Measurements from ENCODE around the gene ITIH5. TPM values are rescaled to one million over a fixed set of nuclear protein-coding genes. Genes with fewer than 3 reads are reported as not detected.

Gene ITIH5
- total RNA-seq, 2 experiments from 2014 or later: not detected

GRCh38 chr10:7649673-7650300, 17.0 kb downstream of the ITIH5 start:
- DNase-seq (no peak), ATAC-seq (no peak)
- Mint-ChIP-seq H3K4me1 (ENCODE audit: low read depth) (no peaks in the 10 kb centered on the region), H3K27ac (no peak overlapping the region), H3K27me3 (ENCODE audit: low read depth) (peaks cover 23% of the 10 kb centered on the region), H3K36me3 (ENCODE audit: low read depth) (no peaks in the 10 kb centered on the region), H3K4me3 (no peak overlapping the region), H3K9me3 (ENCODE audit: insufficient read depth) (no peaks in the 10 kb centered on the region)
- ChIA-PET POLR2A (no interaction called here), CTCF (interaction anchor here (1.2 kb wide), 1 partner anchor 29 kb away, joined by 3 read pairs; no protein-coding TSS in a partner anchor)

- H3K4me1 Mint-ChIP-seq (ENCODE audit: low read depth): no peaks in the 10 kb centered on the region
- CTCF ChIA-PET: interaction anchor here (1.4 kb wide), 1 partner anchor 40 kb away, joined by 3 read pairs; no protein-coding TSS in a partner anchor
- no peaks in the 10 kb centered on the region for H3K9me3 Mint-ChIP-seq (ENCODE audit: insufficient read depth)
- ATAC-seq (no peak), DNase-seq (no peak)
- no peaks in the 10 kb centered on the region for H3K36me3 Mint-ChIP-seq (ENCODE audit: low read depth)
- no peak overlapping the region for H3K4me3 Mint-ChIP-seq
- POLR2A ChIA-PET: no interaction called here
- no peak overlapping the region for H3K27ac Mint-ChIP-seq
- H3K27me3 Mint-ChIP-seq (ENCODE audit: low read depth): peaks cover 17% of the 10 kb centered on the region
Observed at GRCh38 chr10:7647062-7647664, 19.6 kb downstream of the ITIH5 start.

- ChIA-PET POLR2A (no interaction called here), CTCF (no interaction called here)
- Mint-ChIP-seq H3K4me1 (ENCODE audit: low read depth) (no peaks in the 10 kb centered on the region), H3K9me3 (ENCODE audit: insufficient read depth) (no peaks in the 10 kb centered on the region), H3K36me3 (ENCODE audit: low read depth) (no peaks in the 10 kb centered on the region), H3K27ac (no peak overlapping the region), H3K4me3 (no peak overlapping the region), H3K27me3 (ENCODE audit: low read depth) (peaks cover 21% of the 10 kb centered on the region)
- DNase-seq (no peak), ATAC-seq (no peak)
Observed at GRCh38 chr10:7642491-7643011, 24.2 kb downstream of the ITIH5 start.

- Mint-ChIP-seq H3K36me3 (ENCODE audit: low read depth) (no peaks in the 10 kb centered on the region), H3K27ac (no peak overlapping the region), H3K9me3 (ENCODE audit: insufficient read depth) (no peaks in the 10 kb centered on the region), H3K4me3 (no peak overlapping the region), H3K4me1 (ENCODE audit: low read depth) (no peaks in the 10 kb centered on the region), H3K27me3 (ENCODE audit: low read depth) (peaks cover 13% of the 10 kb centered on the region)
- POLR2A ChIA-PET: no interaction called here
- CTCF ChIA-PET: interaction anchor here (1.2 kb wide), 1 partner anchor 110 kb away, joined by 3 read pairs; no protein-coding TSS in a partner anchor
- ATAC-seq (no peak), DNase-seq (no peak)
Observed at GRCh38 chr10:7635408-7636125, 31.2 kb downstream of the ITIH5 start.

- no peak overlapping the region for H3K4me3 Mint-ChIP-seq
- H3K36me3 Mint-ChIP-seq (ENCODE audit: low read depth): no peaks in the 10 kb centered on the region
- ChIA-PET POLR2A (no interaction called here), CTCF (interaction anchor here (0.9 kb wide), 1 partner anchor 109 kb away, joined by 3 read pairs; no protein-coding TSS in a partner anchor)
- H3K27ac Mint-ChIP-seq: no peak overlapping the region
- DNase-seq: no peak
- H3K4me1 Mint-ChIP-seq (ENCODE audit: low read depth): no peaks in the 10 kb centered on the region
- peaks cover 17% of the 10 kb centered on the region for H3K27me3 Mint-ChIP-seq (ENCODE audit: low read depth)
- H3K9me3 Mint-ChIP-seq (ENCODE audit: insufficient read depth): no peaks in the 10 kb centered on the region
- no peak for ATAC-seq
Observed at GRCh38 chr10:7634142-7634894, 32.4 kb downstream of the ITIH5 start.

- Mint-ChIP-seq H3K9me3 (ENCODE audit: insufficient read depth) (no peaks in the 10 kb centered on the region), H3K36me3 (ENCODE audit: low read depth) (peaks cover 2% of the 10 kb centered on the region), H3K27ac (no peak overlapping the region), H3K4me1 (ENCODE audit: low read depth) (no peaks in the 10 kb centered on the region), H3K27me3 (ENCODE audit: low read depth) (peaks cover 10% of the 10 kb centered on the region), H3K4me3 (no peak overlapping the region)
- ATAC-seq: no peak
- CTCF ChIA-PET: no interaction called here
- no peak for DNase-seq
- POLR2A ChIA-PET: no interaction called here
Observed at GRCh38 chr10:7626283-7626682, 40.5 kb downstream of the ITIH5 start.

GRCh38 chr10:7625836-7626235, 40.9 kb downstream of the ITIH5 start:
- POLR2A ChIA-PET: no interaction called here
- CTCF ChIA-PET: no interaction called here

GRCh38 chr10:7625009-7625408, 41.8 kb downstream of the ITIH5 start:
- Mint-ChIP-seq H3K27ac (no peak overlapping the region), H3K27me3 (ENCODE audit: low read depth) (peaks cover 7% of the 10 kb centered on the region), H3K4me3 (no peak overlapping the region), H3K9me3 (ENCODE audit: insufficient read depth) (no peaks in the 10 kb centered on the region), H3K4me1 (ENCODE audit: low read depth) (no peaks in the 10 kb centered on the region), H3K36me3 (ENCODE audit: low read depth) (peaks cover 2% of the 10 kb centered on the region)
- ChIA-PET POLR2A (no interaction called here), CTCF (no interaction called here)
- no peak for DNase-seq
- ATAC-seq: no peak

More at GRCh38 chr10:7625836-7626235, 40.9 kb downstream of the ITIH5 start:
- DNase-seq (no peak), ATAC-seq (no peak)
- no peak overlapping the region for H3K4me3 Mint-ChIP-seq
- H3K9me3 Mint-ChIP-seq (ENCODE audit: insufficient read depth): no peaks in the 10 kb centered on the region
- peaks cover 10% of the 10 kb centered on the region for H3K27me3 Mint-ChIP-seq (ENCODE audit: low read depth)
- no peak overlapping the region for H3K27ac Mint-ChIP-seq
- H3K4me1 Mint-ChIP-seq (ENCODE audit: low read depth): no peaks in the 10 kb centered on the region
- H3K36me3 Mint-ChIP-seq (ENCODE audit: low read depth): peaks cover 2% of the 10 kb centered on the region

GRCh38 chr10:7622969-7623368, 43.8 kb downstream of the ITIH5 start:
- DNase-seq: no peak
- Mint-ChIP-seq H3K27ac (no peak overlapping the region), H3K36me3 (ENCODE audit: low read depth) (no peaks in the 10 kb centered on the region), H3K4me3 (no peak overlapping the region), H3K27me3 (ENCODE audit: low read depth) (peaks cover 7% of the 10 kb centered on the region), H3K9me3 (ENCODE audit: insufficient read depth) (no peaks in the 10 kb centered on the region), H3K4me1 (ENCODE audit: low read depth) (peaks cover 4% of the 10 kb centered on the region)
- no peak for ATAC-seq
- POLR2A ChIA-PET: interaction anchor here (0.6 kb wide), 1 partner anchor 9 kb away, joined by 5 read pairs; no protein-coding TSS in a partner anchor
- CTCF ChIA-PET: interaction anchor here (0.8 to 2.5 kb wide), 3 partner anchors 97 to 199 kb away, joined by 3 to 11 read pairs (median 3); no protein-coding TSS in a partner anchor

GRCh38 chr10:7618461-7618860, 48.3 kb downstream of the ITIH5 start:
- no peaks in the 10 kb centered on the region for H3K9me3 Mint-ChIP-seq (ENCODE audit: insufficient read depth)
- CTCF ChIA-PET: interaction anchor here (1.1 kb wide), 1 partner anchor 69 kb away, joined by 3 read pairs; no protein-coding TSS in a partner anchor
- no peak overlapping the region for H3K4me3 Mint-ChIP-seq
- POLR2A ChIA-PET: no interaction called here
- DNase-seq (no peak), ATAC-seq (no peak)
- H3K36me3 Mint-ChIP-seq (ENCODE audit: low read depth): no peaks in the 10 kb centered on the region
- peaks cover 13% of the 10 kb centered on the region for H3K27me3 Mint-ChIP-seq (ENCODE audit: low read depth)
- no peak overlapping the region for H3K27ac Mint-ChIP-seq
- peaks cover 4% of the 10 kb centered on the region for H3K4me1 Mint-ChIP-seq (ENCODE audit: low read depth)

- POLR2A ChIA-PET: no interaction called here
- H3K27ac Mint-ChIP-seq: no peak overlapping the region
- CTCF ChIA-PET: no interaction called here
- peaks cover 6% of the 10 kb centered on the region for H3K27me3 Mint-ChIP-seq (ENCODE audit: low read depth)
- ATAC-seq (no peak), DNase-seq (no peak)
- no peak overlapping the region for H3K4me3 Mint-ChIP-seq
- no peaks in the 10 kb centered on the region for H3K9me3 Mint-ChIP-seq (ENCODE audit: insufficient read depth)
- no peaks in the 10 kb centered on the region for H3K36me3 Mint-ChIP-seq (ENCODE audit: low read depth)
- H3K4me1 Mint-ChIP-seq (ENCODE audit: low read depth): no peaks in the 10 kb centered on the region
Observed at GRCh38 chr10:7611909-7612308, 54.9 kb downstream of the ITIH5 start.

All from activated CD8-positive, alpha-beta T cell treated with anti-CD3 and anti-CD28 coated beads, Interleukin-2, amount 10 ng/mL, durations not matched to agents 7 days and 5 days (primary cell).